K562 (cell line): ENCODE data around the gene CUX1. TPM values are rescaled to one million over a fixed set of nuclear protein-coding genes. Genes with fewer than 3 reads are reported as not detected.

ENCODE experiments used
- ATAC-seq: fragments of 200-7000 bp; cut with Tn5 transposase; 3 replicates; pipeline ENCODE4 v1.9.1; 2020; ENCODE audit warnings: moderate library complexity
- BruUV-seq: library from RNA; stranded (reverse); fragments of 400-500 nt; replicated peaks from 2 replicates; lab custom pipeline; 2021; lab: Mats Ljungman, UMichigan
- CTCF ChIA-PET: fragments of 300-600 bp; formaldehyde crosslinking; extraction: SDS; loops from one replicate; lab custom pipeline; 2021; ENCODE audit warnings: low intra/inter-chr PET ratio; lab: Yijun Ruan, JAX
- POLR2A ChIA-PET: fragments of 300-600, 350-650 bp; sonication (Branson Sonifier 250); formaldehyde crosslinking; extraction: SDS; loops from one replicate; lab custom pipeline; 2021; ENCODE audit warnings: antibody characterized with exemption, inconsistent platforms; lab: Yijun Ruan, JAX
- DNase-seq, 4 experiments: peaks; one replicate each; pipeline versions ENCODE4 v3.0.0 to v3.0.0-alpha.2; 2011 to 2018; ENCODE audit warnings: low spot score in 3 of 4, mixed read lengths in 3 of 4; ENCODE audit errors: extremely low read depth in 1 of 4
- FAIRE-seq: peaks from 2 replicates; lab custom pipeline; 2011; peaks lifted over from hg19 to GRCh38; lab: Jason Lieb, UNC
- H2AFZ ChIP-seq: 2 replicates; pipeline ENCODE4 v1.6.0; 2011; ENCODE audit warnings: low read depth, low read length, control low read depth, inconsistent platforms
- H3K27ac ChIP-seq: fragments of 200-600 bp; 3 replicates; pipeline ENCODE4 v1.8.0; 2011; ENCODE audit warnings: low read depth, mild to moderate bottlenecking, control low read depth, inconsistent platforms, low read length, moderate library complexity, mixed read lengths; ENCODE audit errors: extremely low read depth
- H3K27me3 ChIP-seq, 2 experiments: fragments of 300-600 bp in 1 of 2; 2 replicates in 1 of 2; 3 replicates in 1 of 2; pipeline versions ENCODE4 v1.6.0 to v1.8.0; 2011; ENCODE audit warnings: inconsistent platforms in 2 of 2, low read length in 2 of 2, mild to moderate bottlenecking in 1 of 2, mixed read lengths in 1 of 2, moderate library complexity in 1 of 2; ENCODE audit not compliant: control insufficient read depth in 2 of 2, insufficient read depth in 2 of 2
- H3K36me3 ChIP-seq: fragments of 300-600 bp; 3 replicates; pipeline ENCODE4 v1.8.0; 2011; ENCODE audit warnings: mild to moderate bottlenecking, low read length, inconsistent platforms; ENCODE audit not compliant: control insufficient read depth, insufficient read depth
- H3K4me1 ChIP-seq, 2 experiments: fragments of 200-600 bp in 1 of 2; replicated peaks in 1 of 2; 2 replicates in 1 of 2; 3 replicates in 1 of 2; pipeline versions ENCODE4 v1.5.1 to v1.8.0; 2011; ENCODE audit warnings: inconsistent platforms in 2 of 2, low read length in 2 of 2, mild to moderate bottlenecking in 1 of 2, mixed read lengths in 1 of 2, moderate library complexity in 1 of 2; ENCODE audit not compliant: control insufficient read depth in 2 of 2, insufficient read depth in 2 of 2
- H3K4me2 ChIP-seq: 2 replicates; pipeline ENCODE4 v1.6.1; 2011; ENCODE audit warnings: low read length, control low read depth, inconsistent platforms, mixed read lengths; ENCODE audit not compliant: insufficient read depth
- H3K4me3 ChIP-seq: fragments of 200-600 bp; sonication (generic), shearing (Covaris generic); 2 replicates; pipeline ENCODE4 v1.5.1; 2016; ENCODE audit warnings: control low read depth, inconsistent platforms
- H3K79me2 ChIP-seq: fragments of 200-600 bp; 3 replicates; pipeline ENCODE4 v1.8.0; 2011; ENCODE audit warnings: low read length, inconsistent platforms; ENCODE audit not compliant: control insufficient read depth, insufficient read depth
- H3K9ac ChIP-seq, 2 experiments: 2 replicates each; pipeline versions ENCODE4 v1.6.0 to v1.6.1; 2011; ENCODE audit warnings: low read depth in 2 of 2, low read length in 2 of 2, control low read depth in 1 of 2, inconsistent platforms in 1 of 2, mild to moderate bottlenecking in 1 of 2, mixed read lengths in 1 of 2; ENCODE audit not compliant: insufficient read depth in 1 of 2
- H3K9me1 ChIP-seq: one replicate; pipeline ENCODE4 v1.6.0; 2011; ENCODE audit warnings: inconsistent platforms, mild to moderate bottlenecking, low read length, moderate library complexity; ENCODE audit not compliant: control insufficient read depth, insufficient read depth
- H3K9me3 ChIP-seq: replicated peaks from 2 replicates; pipeline ENCODE4 v1.5.1; 2011; ENCODE audit warnings: low read depth, low read length, inconsistent platforms; ENCODE audit not compliant: control insufficient read depth, insufficient read depth
- H4K20me1 ChIP-seq: replicated peaks from 2 replicates; pipeline ENCODE4 v1.6.1; 2011; ENCODE audit warnings: low read length, inconsistent platforms, mixed read lengths; ENCODE audit not compliant: control insufficient read depth, insufficient read depth
- BRCA1 ChIP-seq, 2 experiments: fragments of 450-650 bp in 1 of 2; sonication (generic) in 1 of 2; formaldehyde crosslinking in 1 of 2; IDR thresholded peaks; 2 replicates each; pipeline versions ENCODE4 v1.5.0 to v1.6.1; 2017 to 2020; ENCODE audit warnings: mild to moderate bottlenecking in 1 of 2, missing genetic modification reagents in 1 of 2
- ILF3 ChIP-seq: fragments of 450-650 bp; IDR thresholded peaks from 2 replicates; pipeline ENCODE4 v1.6.1; 2018; ENCODE audit warnings: antibody characterized with exemption, mild to moderate bottlenecking, moderate library complexity, borderline replicate concordance
- KLF16 ChIP-seq: IDR thresholded peaks from 2 replicates; pipeline ENCODE4 v1.6.1; 2016; ENCODE audit warnings: antibody characterized with exemption
- MCM7 ChIP-seq, 2 experiments: fragments of 450-650 bp; IDR thresholded peaks; 2 replicates each; pipeline ENCODE4 v1.6.1; 2016 to 2018
- RBM22 ChIP-seq: fragments of 200-400 bp; formaldehyde crosslinking; IDR thresholded peaks from 2 replicates; pipeline ENCODE4 v1.6.1; 2018; ENCODE audit warnings: low read length, low read depth; ENCODE audit not compliant: poor library complexity, severe bottlenecking
- SMC3 ChIP-seq: conservative IDR thresholded peaks from 2 replicates; pipeline ENCODE4 v1.6.1; 2011; ENCODE audit warnings: low read depth, low read length, improper control_type of control experiment; ENCODE audit not compliant: insufficient read depth
- SRSF3 ChIP-seq: fragments of 200-400 bp; formaldehyde crosslinking; IDR thresholded peaks from 2 replicates; pipeline ENCODE4 v1.6.1; 2016; ENCODE audit warnings: mild to moderate bottlenecking, low read length, moderate library complexity; ENCODE audit not compliant: insufficient read depth
- ZNF140 ChIP-seq: fragments of 250-450 bp; sonication (Bioruptor Pico); IDR thresholded peaks from 2 replicates; pipeline ENCODE4 v1.8.0; 2021; ENCODE audit warnings: moderate library complexity, mild to moderate bottlenecking, inconsistent platforms
- ZNF232 ChIP-seq: sonication (generic); formaldehyde crosslinking; IDR thresholded peaks from 2 replicates; pipeline ENCODE4 v1.8.0; 2022; ENCODE audit warnings: mild to moderate bottlenecking, missing genetic modification reagents
- ZNF354B ChIP-seq: fragments of 250-450 bp; sonication (Bioruptor Pico); IDR thresholded peaks from 2 replicates; pipeline ENCODE4 v1.4.0; 2020
- ZNF57 ChIP-seq: fragments of 450-650 bp; formaldehyde crosslinking; IDR thresholded peaks from 2 replicates; pipeline ENCODE4 v1.4.0; 2020; ENCODE audit warnings: mild to moderate bottlenecking, moderate library complexity
- WGBS: fragments of 100-300 bp; shearing (Covaris generic); methylation state at CpG from one replicate; pipeline ENCODE4 v1.1.6; 2016; ENCODE audit warnings: low coverage, mixed read lengths; ENCODE audit not compliant: insufficient coverage; ENCODE audit errors: missing lambda C conversion rate; 5-methylcytosine and 5-hydroxymethylcytosine counted together
- in situ Hi-C: fragments of 300-500 bp; cut with MboI; formaldehyde crosslinking; loops from 4 replicates; pipeline ENCODE4 v1.15.0; 2018; ENCODE audit warnings: inconsistent platforms, mixed read lengths
- intact Hi-C: fragments of 100-400 bp; cut with micrococcal nuclease; formaldehyde crosslinking; loops from 2 replicates; pipeline ENCODE4 v1.14.2; 2022
- polyA plus RNA-seq, 8 experiments: library from polyadenylated mRNA; depleted of rRNA in 4 of 8; stranded (reverse) in 5 of 8; unstranded in 3 of 8; fragments of >200 nt; fragmentation: Nextera tagmentation in 2 of 8; fragmentation: Illumina TruSeq in 1 of 8; extraction: Ambion mirVana in 2 of 8; extraction: Trizol in 1 of 8; gene quantifications; 2 replicates each; pipeline versions ENCODE4 v1.2.1 to v1.2.3, GENCODE V29; 2011 to 2014; ENCODE audit warnings: inconsistent platforms in 1 of 8, missing spikeins in 1 of 8
- total RNA-seq, 7 experiments: library from RNA; depleted of rRNA in 6 of 7; stranded (reverse); fragments of >200 nt in 6 of 7; fragmentation: Illumina TruSeq in 2 of 7; extraction: Trizol in 2 of 7; gene quantifications; 2 replicates each; pipeline versions ENCODE4 v1.2.1 to v1.2.3, GENCODE V29; 2011 to 2021; ENCODE audit warnings: low replicate concordance in 1 of 7

CUX1 gene
- total and polyA plus RNA-seq, 9 of the 15 experiments (the other 6 are each of a cell fraction or from before 2014, with no cell fraction given) = 3.6 to 55.3 (median 25.2) TPM

- ChIA-PET POLR2A (no interaction called here), CTCF (no interaction called here)
- peak; percentile 52 for TF ChIP-seq RBM22
- no peak for TF ChIP-seq SMC3
- TF ChIP-seq ZNF140 (CRISPR knock-in tag) = no peak
- Histone ChIP-seq H3K79me2 (no peaks in the 10 kb centered on the region), H4K20me1 (peaks cover 7% of the 10 kb centered on the region; the same call in 1 of the 2 replicates), H3K9me1 (no peaks in the 10 kb centered on the region), H3K9me3 (no peaks in the 10 kb centered on the region), H3K4me1 (peaks cover 0 to 7% of the 10 kb centered on the region in 2 experiments; a peak in 1 of 5 replicates), H3K27me3 (no peaks in the 10 kb centered on the region), H2AFZ (no peak overlapping the region), H3K4me3 (no peak overlapping the region), H3K9ac (no peak overlapping the region), H3K4me2 (no peak overlapping the region), H3K27ac (no peak overlapping the region), H3K36me3 (peaks cover 79% of the 10 kb centered on the region)
- WGBS = 97% methylated on average over 17 of the region's 17 CpGs
- intact Hi-C loops (no loop called here), in situ Hi-C loops (no loop called here)
- DNase-seq (no peak), ATAC-seq (no peak), FAIRE-seq (no peak)
- no TSS peak for BruUV-seq
Observed at GRCh38 chr7:102197161-102197560, 379.7 kb downstream of the CUX1 start.

- WGBS = 95% methylated on average over 12 of the region's 12 CpGs
- no peak for DNase-seq
- TF ChIP-seq ZNF354B (no peak), ILF3 (no peak), ZNF140 (CRISPR knock-in tag) (no peak), KLF16 (no peak), MCM7 (IDR thresholded peaks at IDR 0.05) (no peak), ZNF57 (no peak), SRSF3 (no peak), BRCA1 (IDR thresholded peaks at IDR 0.05) (no peak), BRCA1 (CRISPR knock-in tag; IDR thresholded peaks at IDR 0.05) (no peak), ZNF232 (no peak)
- H3K36me3 ChIP-seq = peaks cover 79% of the 10 kb centered on the region
- peaks cover 7% of the 10 kb centered on the region; the same call in 1 of the 2 replicates for H4K20me1 ChIP-seq
- H3K79me2 ChIP-seq = no peaks in the 10 kb centered on the region
- no peaks in the 10 kb centered on the region for H3K27me3 ChIP-seq
- ChIA-PET POLR2A (interaction anchor here (0.7 kb wide), 1 partner anchor 84 kb away, joined by 3 read pairs; no protein-coding TSS in a partner anchor), CTCF (no interaction called here)
- no peak overlapping the region for H3K4me2 ChIP-seq
- intact Hi-C loops (no loop called here), in situ Hi-C loops (no loop called here)
- peaks cover 0 to 7% of the 10 kb centered on the region in 2 experiments; a peak in 1 of 5 replicates for H3K4me1 ChIP-seq
- no peak overlapping the region for H2AFZ ChIP-seq
- H3K27ac ChIP-seq = no peak overlapping the region
- H3K9ac ChIP-seq = no peak overlapping the region
- H3K9me3 ChIP-seq = no peaks in the 10 kb centered on the region
- no peak for FAIRE-seq
- ATAC-seq = no peak
- no peaks in the 10 kb centered on the region for H3K9me1 ChIP-seq
- H3K4me3 ChIP-seq = no peak overlapping the region
- no TSS peak for BruUV-seq
Observed at GRCh38 chr7:102197599-102197998, 380.2 kb downstream of the CUX1 start.
